ENCODE results near the gene ACSF3. TPM values are rescaled to one million over a fixed set of nuclear protein-coding genes. Genes with fewer than 3 reads are reported as not detected.

The ACSF3 gene
- total RNA-seq, 4 donors from 2014 or later: 29.9 to 48.0 (median 40.3) TPM

DNA sequence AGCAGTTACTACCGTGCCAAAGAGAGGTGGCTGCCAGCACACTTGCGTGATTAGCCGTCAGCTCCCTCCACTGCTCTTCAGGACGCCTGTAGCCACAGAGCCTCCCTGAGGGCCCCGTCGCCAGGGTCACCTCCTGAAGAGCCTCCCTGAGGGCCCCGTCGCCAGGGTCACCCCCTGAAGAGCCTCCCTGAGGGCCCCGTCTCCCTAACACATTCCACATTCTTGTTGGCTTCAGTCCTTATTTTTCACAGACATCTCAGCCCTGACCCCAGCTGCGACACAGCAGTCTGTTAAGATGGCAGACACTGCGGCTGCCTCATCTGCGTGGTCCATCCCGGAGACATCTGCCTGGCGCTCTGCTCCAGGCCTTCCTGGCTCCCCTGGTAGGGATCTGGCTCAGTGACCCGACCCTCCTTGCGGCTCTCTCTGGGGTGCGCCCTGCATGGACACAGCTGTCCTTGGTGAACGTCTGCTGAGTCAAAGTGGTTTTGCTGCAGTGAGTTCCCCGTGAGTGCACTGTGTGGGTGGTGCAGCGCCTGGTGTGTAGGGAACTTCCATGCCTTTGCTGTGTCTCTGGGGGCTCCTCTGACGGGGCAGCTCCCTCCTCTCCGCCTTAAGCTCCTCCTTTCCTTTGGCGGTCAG is 11.4 kb downstream of the ACSF3 start:
- Histone ChIP-seq H3K27me3 (no peaks in the 10 kb centered on the region), H3K4me1 (no peaks in the 10 kb centered on the region), H3K27ac (no peak overlapping the region), H3K4me3 (no peak overlapping the region), H3K9me3 (no peaks in the 10 kb centered on the region), H3K36me3 (peaks cover 0 to 85% (median 26%) of the 10 kb centered on the region in 3 donors)
- DNase-seq (ENCODE audit: low spot score in 2 of 2): no peak
- TF ChIP-seq EP300 (IDR thresholded peaks at IDR 0.05): no peak
- no peak for TF ChIP-seq CTCF (IDR thresholded peaks at IDR 0.05)
- TF ChIP-seq POLR2A (IDR thresholded peaks at IDR 0.05): no peak
- 83 to 84% methylated on average over 23 of the region's 23 CpGs for WGBS, 2 donors

DNA sequence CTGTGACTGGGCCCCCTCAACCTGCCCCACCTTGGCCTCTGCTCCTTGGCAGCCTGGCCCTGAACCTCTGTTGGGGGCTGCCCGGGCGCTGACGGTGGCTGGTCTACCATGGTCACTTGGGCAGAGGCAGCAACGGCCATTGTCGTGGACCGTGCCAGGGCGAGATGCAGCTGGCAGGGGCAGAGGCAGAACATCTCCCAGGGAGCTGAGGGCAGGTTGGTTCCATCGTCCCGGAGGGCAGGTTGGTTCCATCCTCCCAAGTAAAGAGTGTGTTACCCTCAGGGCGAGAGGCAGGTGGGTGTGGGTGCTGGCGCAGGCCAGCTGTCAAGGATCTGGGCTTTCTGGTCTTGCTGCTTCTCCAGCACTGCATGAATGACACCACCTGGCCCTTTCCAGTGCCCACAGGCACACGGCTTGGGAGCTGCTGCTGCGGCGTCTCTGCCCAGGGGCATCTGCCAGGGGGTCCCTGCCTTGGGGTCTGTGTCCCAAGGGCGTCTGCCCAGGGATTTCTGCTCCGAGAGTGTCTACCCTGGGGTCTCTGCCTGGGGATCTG is 12.0 kb downstream of the ACSF3 start:
- TF ChIP-seq CTCF (IDR thresholded peaks at IDR 0.05): no peak
- no peaks in the 10 kb centered on the region for H3K4me1 ChIP-seq
- 91 to 94% methylated on average over 9 to 13 of the region's 16 CpGs for WGBS, 2 donors
- no peak overlapping the region for H3K27ac ChIP-seq
- H3K4me3 ChIP-seq: no peak overlapping the region
- peaks cover 0 to 84% (median 26%) of the 10 kb centered on the region in 3 donors for H3K36me3 ChIP-seq
- no peaks in the 10 kb centered on the region for H3K27me3 ChIP-seq
- no peaks in the 10 kb centered on the region for H3K9me3 ChIP-seq
- DNase-seq (ENCODE audit: low spot score in 2 of 2): no peak

DNA sequence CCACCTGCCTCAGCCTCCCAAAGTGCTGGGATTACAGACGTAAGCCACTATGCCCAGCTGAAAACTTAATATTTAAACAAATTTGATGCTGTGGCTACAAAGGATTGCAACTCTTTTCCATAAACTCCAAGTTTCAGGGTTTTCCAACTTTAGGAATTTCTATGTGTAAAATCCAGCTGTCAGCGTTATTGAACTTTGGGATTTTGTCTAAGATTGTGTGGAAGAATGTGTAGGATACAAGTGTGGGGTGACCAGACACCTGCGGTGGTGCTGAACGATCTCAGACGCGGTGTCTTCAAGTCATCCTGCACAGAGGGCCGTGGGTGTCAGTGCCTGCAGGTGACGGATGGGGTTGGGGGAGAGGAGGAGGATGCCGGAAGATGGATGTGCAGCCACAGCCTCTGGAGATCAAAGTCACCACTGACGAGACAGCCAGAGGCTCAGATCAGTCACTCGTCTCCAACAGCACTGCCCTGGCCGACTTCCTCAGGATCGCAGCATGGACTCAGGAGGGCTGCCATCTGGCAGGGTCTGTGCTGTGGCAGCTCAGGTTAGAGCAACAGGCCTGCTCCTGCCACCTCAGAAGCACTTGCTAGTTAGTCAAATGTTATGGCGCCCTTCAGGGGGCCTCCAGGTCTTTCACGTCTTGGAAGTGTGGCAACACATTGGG is 13.0 kb downstream of the ACSF3 start:
- 82 to 83% methylated on average over 15 of the region's 15 CpGs for WGBS, 2 donors
- TF ChIP-seq CTCF (IDR thresholded peaks at IDR 0.05): no peak
- no peak for TF ChIP-seq EP300 (IDR thresholded peaks at IDR 0.05)
- TF ChIP-seq POLR2A (IDR thresholded peaks at IDR 0.05): no peak
- Histone ChIP-seq H3K27ac (no peak overlapping the region), H3K9me3 (no peaks in the 10 kb centered on the region), H3K4me3 (no peak overlapping the region), H3K36me3 (peaks cover 0 to 84% (median 23%) of the 10 kb centered on the region in 3 donors), H3K27me3 (no peaks in the 10 kb centered on the region), H3K4me1 (no peaks in the 10 kb centered on the region)
- no peak for DNase-seq (ENCODE audit: low spot score in 2 of 2)

GRCh38 chr16:89107203-89107582 is 13.5 kb downstream of the ACSF3 start:
- DNase-seq (ENCODE audit: low spot score in 2 of 2): no peak
- Histone ChIP-seq H3K9me3 (no peaks in the 10 kb centered on the region), H3K4me1 (no peaks in the 10 kb centered on the region), H3K4me3 (no peak overlapping the region), H3K36me3 (peaks cover 0 to 84% (median 17%) of the 10 kb centered on the region in 3 donors), H3K27me3 (no peaks in the 10 kb centered on the region), H3K27ac (no peak overlapping the region)
- 92 to 93% methylated on average over 20 of the region's 20 CpGs for WGBS, 2 donors
- TF ChIP-seq CTCF (IDR thresholded peaks at IDR 0.05): no peak
- no peak for TF ChIP-seq POLR2A (IDR thresholded peaks at IDR 0.05)
- TF ChIP-seq EP300 (IDR thresholded peaks at IDR 0.05): no peak

DNA sequence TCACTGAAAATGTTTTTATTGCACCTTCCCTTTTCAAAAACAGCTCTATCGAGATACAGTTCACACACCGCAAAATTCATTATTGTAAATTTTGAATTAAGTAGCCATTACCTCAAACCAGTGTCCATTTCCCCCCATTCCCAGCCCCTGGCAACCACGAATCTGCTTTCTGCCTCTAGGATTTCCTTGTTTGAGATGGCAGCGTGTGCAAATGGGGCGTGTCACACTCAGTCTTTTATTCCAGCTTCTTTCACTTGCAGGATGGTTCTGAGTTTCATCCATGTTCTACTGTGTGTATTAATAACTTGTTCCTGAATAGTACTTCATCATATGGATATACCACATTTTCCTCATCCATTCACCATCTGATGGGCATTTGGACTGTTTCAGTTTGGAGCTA is 14.8 kb downstream of the ACSF3 start:
- Histone ChIP-seq H3K4me3 (no peak overlapping the region), H3K27me3 (no peaks in the 10 kb centered on the region), H3K9me3 (no peaks in the 10 kb centered on the region), H3K36me3 (peaks cover 0 to 84% (median 8%) of the 10 kb centered on the region in 3 donors), H3K4me1 (no peaks in the 10 kb centered on the region), H3K27ac (no peak overlapping the region)
- WGBS, 2 donors: 88% methylated on average over 5 of the region's 5 CpGs
- no peak for DNase-seq (ENCODE audit: low spot score in 2 of 2)
- TF ChIP-seq CTCF (IDR thresholded peaks at IDR 0.05) (no peak), POLR2A (IDR thresholded peaks at IDR 0.05) (no peak), EP300 (IDR thresholded peaks at IDR 0.05) (no peak)
